HG03066 (cell line): ENCODE data around the gene VAMP1.
"Not testable (repeated sequence)": the region's sequence is repeated elsewhere in the genome, so short reads cannot be mapped to it uniquely, and the experiment has no call there.

Experiments
- ATAC-seq: cut with Tn5 transposase; IDR thresholded peaks from one replicate; pipeline ENCODE4 v1.9.1; 2021; ENCODE audit warnings: low read depth; ENCODE audit not compliant: unreplicated experiment

Gene VAMP1

DNA sequence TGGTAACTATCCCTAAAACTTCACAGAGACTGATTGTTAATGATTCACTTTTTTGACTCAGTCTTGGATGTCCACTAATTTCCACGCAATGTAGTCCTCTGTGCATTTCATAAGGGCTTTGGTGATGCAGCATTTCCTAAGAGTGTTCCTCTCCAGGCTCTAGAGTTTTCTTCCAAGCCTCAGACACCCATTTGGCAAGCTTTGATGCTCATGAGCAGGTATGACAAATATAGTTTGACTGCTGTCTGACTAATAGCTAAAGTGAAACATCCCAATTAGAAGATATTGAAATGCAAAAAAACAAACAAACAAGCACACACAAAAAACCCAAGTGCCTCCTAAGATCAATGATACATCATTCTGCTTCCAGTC is 1.5 kb upstream of the VAMP1 start:
- ATAC-seq: no peak

DNA sequence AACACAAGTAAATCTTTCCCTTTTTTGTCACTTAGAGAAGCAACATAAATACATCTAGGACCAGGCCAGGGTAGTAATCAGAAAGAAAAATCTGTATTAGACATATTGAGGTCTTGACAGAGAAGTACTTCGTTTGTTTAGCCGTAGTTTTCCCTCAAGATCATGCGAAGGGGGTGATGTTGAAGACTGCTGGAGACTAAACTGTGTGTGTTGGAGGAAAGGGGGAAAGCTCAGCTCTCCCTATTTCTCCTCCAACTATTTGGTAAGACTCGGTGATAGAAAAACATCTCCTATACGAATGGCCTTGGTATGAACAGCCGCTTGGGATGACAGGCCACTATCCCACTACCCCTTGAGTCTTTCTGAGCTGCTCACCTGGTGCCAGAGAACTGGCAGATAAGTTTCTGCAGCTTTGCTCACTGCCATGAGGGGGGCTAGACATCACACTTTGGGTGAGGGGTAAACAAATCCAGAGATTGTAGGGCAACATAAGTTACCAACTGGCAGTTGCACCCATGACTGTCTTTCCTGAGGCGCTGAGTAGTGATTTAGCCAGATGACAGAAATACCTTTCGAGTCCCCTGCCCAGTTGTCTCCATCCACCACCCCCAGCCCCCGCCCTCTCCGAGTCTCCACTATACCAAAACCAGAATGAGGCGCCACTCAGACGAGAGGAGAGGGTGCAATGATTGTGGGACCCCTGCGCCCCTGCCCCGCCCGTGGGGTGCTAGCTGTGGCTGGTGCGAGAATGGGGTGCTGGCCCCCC is 685 bp downstream of the VAMP1 start:
- ATAC-seq: no peak

DNA sequence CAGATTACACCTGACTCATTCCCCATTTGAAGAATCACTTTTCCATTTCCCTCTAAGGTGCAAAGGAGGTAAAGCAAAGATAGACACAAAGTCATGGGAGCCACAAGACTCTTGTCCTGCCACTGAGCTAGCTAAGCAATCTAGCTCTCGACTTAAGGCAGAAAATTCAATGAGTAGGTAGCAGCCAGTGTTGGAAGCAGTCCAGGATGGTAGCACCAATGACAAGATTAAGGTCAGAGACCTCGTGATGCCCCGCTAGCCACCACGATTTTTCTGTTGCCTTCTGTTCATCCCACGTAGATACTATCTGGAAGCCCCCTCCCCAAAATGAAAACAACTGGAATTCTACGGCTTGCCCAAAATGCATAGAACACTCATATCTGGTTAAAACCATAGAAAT is 1.4 kb downstream of the VAMP1 start:
- ATAC-seq: no peak

DNA sequence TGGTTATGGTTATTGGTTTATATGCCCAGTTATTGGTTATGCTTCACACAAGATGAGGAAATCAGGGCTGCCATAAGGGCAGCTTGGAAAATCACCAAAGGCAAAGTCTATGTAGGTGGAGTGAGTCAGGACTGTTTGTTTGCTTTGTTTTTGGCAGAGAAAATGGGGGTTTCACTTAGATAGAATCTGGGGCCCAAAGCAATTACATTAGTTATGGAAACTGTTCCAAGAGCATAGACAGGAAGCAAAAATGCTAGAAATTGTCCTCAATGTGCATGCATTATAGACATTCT is 2.2 kb downstream of the VAMP1 start:
- ATAC-seq: no peak

DNA sequence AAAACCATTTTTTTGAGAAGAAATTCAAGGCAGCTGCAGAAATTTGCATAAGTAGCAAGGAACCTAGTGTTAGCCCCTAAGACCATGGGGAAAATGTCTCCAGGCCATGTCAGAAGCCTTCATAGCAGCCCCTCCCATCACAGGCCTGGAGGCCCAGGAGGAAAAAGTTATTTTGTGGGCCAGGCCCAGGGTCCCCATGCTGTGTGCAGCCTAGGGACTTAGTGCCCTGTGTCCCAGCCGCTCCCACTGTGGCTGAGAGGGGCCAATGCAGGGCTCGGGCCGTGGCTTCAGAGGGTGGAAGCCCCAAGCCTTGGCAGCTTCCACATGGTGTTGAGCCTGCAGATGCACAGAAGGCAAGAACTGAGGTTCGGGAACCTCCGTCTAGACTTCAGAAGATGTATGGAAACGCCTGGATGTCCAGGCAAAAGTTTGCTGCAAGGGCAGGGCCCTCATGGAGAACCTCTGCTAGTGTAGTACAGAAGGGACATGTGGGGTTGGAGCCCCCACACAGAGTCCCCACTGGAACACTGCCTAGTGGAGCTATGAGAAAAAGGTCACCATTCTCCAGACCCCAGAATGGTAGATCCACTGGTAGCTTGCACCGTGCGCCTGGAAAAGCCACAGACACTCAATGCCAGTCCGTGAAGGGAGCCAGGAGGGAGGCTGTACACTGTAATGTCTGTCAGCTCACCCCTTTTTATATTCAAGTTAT is 2.8 kb downstream of the VAMP1 start:
- ATAC-seq: not testable (repeated sequence)

DNA sequence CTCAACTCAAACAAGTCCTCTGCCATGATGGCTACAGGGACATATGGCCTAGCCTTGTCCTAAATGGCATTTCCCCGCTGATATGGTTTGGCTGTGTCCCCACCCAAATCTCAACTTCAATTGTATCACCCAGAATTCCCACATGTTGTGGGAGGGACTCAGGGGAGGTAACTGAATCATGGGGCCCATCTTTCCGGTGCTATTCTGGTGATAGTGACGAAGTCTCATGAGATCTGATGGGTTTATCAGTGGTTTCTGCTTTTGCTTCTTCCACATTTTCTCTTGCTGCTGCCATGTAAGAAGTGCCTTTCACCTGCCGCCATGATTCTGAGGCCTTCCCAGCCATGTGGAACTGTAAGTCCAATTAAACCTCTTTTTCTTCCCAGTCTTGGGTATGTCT is 3.7 kb downstream of the VAMP1 start:
- not testable (repeated sequence) for ATAC-seq

DNA sequence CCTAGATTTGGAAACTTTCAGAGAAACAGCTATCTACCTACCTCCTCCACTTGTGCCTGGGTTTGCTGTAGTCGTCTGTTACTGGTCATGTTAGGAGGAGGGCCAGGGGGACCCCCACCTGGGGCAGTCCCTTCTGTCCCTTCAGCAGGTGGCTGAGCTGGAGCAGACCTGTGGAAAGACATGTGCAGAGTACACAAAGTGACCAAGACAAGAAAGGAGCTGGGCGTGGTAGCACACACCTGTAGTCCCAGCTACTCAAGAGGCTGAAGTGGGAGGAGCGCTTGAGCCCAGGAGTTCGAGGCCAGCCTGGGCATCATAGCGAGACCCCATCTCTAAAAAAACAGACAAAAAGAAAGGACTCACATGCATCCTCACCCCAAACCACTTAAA is 4.3 kb downstream of the VAMP1 start:
- ATAC-seq: no peak

DNA sequence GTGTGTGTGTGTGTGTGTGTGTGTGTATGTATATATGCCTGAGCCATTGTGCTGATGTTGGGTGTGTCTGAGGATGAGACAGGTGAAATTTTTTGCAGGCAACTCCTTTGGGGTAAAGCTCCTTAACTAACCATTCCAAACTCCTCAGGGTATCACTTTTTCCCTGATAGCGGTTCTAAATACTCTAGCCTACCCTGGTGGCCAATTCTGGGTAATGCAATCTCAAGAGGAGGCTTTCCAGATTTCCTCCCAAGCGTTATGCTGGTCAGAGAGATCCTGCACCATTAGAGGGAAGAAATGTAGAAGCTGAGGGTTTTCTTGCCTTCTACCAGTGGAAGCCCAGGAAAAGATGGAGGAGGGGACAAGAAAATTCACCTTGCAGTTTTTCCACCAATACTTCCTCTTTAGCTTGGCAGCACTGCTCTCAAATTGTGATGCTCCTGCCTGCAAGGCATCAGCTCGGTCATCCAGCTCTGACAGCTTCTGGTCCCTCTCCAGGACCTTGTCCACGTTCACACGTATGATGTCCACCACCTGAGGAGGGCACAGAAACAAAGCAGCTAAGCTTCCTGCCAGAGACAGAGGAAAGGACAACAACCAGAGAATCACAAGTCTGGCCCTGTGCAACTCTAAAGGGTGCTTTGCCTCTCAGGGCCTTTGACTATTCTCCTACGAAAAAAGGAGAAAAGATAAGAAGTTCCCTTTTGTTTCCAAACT is 4.9 kb downstream of the VAMP1 start:
- no peak for ATAC-seq

DNA sequence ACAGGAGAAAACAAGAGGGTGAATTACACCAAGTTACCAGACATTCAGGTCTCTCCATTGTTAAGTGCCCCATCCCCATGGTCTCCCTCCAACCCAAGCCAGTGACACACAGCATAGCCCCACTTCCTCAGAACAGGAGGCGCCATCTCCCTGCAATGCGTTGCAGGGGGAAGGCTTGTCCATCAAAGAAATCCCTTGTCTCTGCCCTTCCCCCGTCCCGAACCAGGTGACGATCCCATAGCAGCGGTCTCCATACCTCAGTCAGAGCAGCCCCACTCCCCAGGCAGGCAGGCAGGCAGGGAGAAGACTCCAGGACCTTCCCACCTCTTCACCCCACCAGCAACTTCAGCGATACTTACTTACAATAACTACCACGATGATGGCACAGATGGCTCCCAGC is 5.9 kb downstream of the VAMP1 start:
- ATAC-seq: no peak

DNA sequence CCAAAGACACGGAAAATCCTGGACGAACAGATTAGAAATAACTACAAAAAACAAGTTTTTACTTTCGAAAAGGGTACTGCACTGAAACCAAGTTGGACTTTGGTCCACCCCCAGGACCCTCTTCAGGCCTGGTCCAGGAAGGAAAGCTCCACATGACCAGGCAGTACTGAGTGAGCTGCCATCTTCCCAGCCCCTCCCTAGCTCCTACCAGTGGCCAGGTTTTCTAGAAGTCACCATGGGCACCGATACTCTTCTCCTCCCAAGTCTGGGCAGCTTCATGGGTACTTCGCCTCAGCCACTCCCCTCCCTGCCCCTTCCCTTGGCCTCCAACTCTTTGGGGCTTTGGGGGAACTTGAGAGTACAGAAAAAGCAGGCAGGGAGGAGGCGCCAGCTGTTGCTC is 6.6 kb downstream of the VAMP1 start:
- ATAC-seq: no peak

DNA sequence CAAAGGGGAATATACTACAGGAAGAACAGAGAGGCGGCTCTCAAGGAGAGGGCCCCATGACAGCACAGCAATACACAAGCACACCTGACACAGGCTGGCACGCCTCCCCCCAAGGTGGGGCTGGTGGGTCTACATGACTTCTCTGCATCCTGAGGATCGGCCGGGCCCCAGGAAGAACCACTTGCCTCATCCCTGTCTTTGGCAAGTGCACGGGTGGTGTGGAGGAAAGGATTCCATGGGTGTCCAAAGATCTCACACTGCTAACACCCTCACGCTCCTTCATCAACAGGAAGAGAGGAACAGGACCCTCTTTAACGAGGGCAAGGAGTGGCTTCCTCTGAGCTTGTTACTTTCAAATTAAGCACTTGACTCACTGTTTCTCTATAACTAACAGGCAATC is 7.3 kb downstream of the VAMP1 start:
- no peak for ATAC-seq

DNA sequence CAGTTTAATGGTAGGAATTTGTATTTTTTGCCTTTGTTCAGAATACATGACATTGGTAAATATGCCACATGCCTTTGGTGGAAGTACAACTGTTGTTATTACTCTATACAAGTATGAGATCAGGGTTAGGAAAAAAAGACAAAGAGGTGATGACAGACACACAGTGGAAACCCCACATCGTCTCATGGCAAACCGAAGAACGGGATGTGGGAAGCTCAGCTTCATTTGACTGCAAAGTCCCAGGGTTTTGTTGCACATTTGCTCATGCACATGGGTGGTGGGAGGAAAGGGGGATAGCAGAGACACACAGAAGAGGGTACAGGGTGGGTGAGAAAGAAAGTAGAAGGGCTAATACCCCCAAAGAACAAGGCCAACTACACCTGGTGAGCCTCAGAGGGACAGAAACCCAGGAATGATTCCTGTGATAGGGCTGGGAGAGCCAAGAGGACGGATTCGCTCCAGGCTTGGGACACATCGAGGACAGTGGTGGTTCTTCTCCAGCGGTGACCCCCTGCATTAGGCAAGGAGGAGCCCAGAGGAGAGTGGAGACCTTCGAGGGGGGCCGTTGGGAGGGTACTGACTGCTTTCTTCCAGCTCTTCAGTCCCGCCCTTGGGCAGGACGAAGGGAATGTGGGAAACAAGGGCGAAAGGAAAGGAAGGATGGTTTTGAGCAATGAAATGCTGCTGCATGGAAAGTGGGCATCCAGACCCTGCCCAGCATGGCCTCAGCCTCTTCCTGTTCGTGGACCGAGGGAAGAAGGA is 8.1 kb downstream of the VAMP1 start:
- no peak for ATAC-seq

DNA sequence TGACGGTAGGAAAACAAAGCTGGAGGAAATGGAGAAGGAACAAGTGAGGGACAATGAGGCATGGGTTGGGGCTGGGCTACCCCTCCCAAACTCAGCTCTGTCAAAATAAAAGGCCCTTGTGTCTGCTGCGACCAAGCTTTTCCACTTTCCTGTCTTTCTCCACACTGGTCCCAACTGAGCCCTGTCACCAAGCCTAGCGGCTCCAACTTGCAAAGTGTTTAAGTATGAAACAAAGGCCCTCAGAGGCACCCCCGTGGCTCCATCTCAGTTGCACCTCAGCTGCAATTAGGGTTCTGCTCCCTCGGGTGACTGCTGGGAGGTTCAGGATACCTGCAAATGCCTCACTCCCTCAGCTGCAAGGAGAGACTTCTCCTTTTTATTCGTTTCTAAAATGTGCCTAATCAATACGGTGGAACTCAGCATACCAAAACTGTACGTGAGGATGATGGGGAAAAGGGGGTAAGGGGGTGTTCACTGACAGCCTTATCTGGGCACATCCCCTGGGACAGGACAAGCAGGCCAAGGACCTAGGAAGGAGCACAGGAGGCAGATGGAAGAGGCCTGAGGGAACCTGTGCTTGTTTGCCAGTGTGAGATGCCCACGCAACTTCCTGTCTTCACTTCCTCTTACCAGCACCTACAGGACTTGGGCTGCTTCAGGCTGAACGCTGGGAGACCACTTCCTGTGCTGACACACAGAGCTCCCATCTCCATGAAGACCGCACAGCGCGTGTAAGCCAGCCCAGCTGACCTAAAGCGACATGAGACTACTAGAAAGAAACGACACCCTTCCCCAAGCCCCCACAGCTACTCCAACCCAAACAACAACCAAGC is 8.9 kb downstream of the VAMP1 start:
- peak; percentile 81 for ATAC-seq

DNA sequence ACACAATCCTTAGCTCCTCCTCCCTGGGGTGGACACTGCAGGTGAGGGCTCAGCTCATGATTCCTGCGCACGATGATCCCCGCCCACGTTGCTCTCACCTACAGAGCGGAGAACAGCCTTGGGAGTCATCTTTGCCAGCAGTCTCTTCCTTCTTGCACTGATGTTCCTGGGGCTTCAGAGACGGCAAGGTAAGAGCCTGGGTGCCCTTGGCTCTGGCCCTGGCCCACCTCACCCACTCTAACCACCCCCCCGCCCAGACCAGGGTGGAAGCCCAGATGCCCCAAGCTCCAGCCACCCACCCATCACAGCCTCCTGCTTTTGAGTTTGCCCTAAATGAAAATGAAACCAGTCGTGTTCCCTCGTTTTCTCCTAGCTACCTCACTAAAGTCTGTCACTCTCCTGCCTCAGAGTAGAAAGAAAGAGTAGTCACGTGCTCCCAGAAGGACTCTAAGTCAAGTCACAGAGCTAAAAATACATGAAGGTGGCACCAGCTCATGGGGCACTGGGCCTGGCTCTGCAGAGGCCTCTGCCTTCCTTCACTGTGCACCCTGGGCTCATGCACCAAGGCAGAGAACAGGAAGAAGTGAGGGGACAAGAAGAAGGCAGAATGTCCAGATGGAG is 9.6 kb downstream of the VAMP1 start:
- no peak for ATAC-seq

DNA sequence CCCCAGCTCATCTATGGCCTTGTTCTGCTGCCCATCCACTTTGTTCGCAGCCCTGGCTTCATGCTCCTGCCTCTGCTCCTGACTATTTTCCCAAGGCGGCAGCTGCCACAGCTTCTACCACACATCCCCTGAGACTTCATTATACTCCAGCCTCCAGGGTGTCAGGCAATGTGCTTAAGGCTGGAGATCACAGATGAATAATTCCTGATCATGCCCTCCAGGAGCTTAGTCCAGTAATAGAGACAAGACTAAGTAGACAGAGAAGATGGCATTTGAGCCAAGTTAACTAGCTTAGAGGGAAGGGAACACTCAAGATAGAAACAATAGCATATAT is 11.5 kb downstream of the VAMP1 start:
- no peak for ATAC-seq

DNA sequence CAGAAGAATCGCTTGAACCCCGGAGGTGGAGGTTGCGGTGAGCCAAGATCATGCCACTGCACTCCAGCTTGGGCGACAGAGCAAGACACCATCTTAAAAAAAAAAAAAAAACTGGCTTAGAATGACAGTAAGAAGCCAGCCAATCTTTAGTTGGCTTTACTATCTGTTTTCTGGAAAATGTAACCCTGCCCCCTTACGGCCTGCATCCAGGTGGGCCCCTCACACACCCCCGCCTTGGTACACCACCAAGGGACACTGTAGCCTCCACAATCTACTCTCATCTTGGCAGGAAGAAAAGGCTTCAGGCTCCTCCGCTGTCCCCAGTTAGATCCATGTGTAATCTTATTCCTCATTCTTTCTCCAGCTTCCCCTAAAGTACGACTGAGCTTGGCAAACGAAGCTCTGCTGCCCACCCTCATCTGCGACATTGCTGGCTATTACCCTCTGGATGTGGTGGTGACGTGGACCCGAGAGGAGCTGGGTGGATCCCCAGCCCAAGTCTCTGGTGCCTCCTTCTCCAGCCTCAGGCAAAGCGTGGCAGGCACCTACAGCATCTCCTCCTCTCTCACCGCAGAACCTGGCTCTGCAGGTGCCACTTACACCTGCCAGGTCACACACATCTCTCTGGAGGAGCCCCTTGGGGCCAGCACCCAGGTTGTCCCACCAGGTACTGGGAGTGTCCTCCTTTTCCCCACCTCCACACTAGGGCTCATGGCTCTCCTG is 12.0 kb downstream of the VAMP1 start:
- no peak for ATAC-seq

DNA sequence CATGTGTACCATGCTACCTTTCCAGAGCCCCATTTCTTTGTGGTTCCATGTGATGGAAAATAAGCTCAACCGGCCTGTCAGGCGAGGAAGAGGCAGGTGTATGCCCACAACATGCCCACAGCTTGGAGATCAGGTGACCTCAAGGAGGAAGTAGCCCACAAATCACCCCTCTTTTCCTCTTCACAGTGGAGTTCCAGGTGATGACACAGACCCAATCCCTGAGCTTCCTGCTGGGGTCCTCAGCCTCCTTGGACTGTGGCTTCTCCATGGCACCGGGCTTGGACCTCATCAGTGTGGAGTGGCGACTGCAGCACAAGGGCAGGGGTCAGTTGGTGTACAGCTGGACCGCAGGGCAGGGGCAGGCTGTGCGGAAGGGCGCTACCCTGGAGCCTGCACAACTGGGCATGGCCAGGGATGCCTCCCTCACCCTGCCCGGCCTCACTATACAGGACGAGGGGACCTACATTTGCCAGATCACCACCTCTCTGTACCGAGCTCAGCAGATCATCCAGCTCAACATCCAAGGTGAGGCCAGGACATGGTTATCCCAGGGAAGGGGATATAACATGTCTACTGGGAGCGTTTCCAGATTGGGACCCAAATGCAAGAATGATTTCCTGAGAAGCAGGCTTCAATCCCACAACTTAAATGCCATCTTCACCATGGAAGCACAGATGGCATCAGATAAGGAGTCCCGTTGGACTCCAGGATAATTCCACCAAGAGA is 13.1 kb downstream of the VAMP1 start:
- ATAC-seq: no peak

DNA sequence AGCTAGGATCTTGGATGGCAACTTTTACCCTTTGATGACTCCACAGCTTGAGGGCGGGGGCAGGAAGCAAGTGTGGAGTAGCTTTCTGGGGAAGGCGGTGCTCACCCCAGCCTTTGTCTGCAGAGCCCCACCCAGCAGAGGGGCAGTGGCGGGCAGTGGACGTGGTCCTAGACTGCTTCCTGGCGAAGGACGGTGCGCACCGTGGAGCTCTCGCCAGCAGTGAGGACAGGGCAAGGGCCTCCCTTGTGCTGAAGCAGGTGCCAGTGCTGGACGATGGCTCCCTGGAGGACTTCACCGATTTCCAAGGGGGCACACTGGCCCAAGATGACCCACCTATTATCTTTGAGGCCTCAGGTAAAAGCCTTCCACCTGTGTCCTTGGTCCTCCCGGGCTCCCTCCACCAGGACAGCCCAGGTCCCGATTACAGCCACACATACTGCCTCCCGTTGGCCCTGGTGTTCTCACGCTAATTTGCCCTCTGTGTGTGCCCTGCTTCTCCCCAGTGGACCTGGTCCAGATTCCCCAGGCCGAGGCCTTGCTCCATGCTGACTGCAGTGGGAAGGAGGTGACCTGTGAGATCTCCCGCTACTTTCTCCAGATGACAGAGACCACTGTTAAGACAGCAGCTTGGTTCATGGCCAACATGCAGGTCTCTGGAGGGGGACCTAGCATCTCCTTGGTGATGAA is 17.4 kb downstream of the VAMP1 start:
- no peak for ATAC-seq
